ENCODE results near the gene RNF20.

Gene RNF20

DNA sequence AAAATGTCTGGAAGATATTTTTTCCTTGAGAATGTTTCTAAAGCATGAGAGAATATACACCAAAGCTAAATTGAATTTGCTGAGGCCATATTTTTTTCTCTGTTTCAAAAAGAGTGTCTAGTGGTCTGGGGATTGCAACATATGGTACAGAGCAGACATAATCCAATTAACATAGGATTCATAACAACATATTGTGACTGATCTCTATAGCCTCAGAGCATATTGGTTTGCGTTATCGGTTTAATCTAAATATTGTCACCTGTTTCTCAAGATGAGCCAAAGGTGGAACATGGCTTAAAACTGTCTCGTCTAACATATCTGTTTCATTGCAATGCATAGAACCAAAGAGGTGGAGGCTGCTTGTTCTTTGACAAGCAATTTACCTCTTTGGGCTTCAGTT, 57.2 kb downstream of the RNF20 start:
- no peak for DNase-seq

DNA sequence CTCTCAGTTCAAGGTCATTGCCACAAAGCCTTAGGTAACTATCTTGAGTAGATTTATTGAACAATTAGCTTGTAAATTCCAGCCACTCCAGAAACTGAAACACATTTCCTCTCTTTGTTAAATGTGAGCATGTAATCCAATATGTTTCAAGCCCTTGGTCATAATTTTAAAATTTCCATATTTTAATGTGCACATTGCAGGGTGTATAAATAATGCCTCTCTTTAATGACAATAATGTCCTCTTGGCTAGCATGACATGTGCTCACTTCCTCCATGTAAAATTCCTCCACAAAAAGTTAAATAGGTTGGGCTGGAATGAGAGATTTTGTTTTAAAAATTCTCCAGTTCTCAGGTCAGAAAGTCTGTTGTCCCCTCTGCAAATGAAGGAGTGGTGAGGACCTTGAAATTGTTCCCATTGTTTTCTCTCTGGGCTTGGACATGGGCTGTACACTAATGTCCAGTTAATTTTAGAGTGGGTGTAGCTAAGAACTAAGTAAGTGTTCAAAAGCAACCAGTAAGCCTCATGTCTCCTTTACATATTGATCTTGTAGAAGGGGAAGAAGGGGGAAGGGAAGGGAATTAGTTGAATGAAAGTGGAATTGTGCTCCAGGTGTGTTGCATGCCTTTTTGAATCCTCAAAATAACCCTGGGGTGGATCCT, 58.3 kb downstream of the RNF20 start:
- DNase-seq, result no peak

DNA sequence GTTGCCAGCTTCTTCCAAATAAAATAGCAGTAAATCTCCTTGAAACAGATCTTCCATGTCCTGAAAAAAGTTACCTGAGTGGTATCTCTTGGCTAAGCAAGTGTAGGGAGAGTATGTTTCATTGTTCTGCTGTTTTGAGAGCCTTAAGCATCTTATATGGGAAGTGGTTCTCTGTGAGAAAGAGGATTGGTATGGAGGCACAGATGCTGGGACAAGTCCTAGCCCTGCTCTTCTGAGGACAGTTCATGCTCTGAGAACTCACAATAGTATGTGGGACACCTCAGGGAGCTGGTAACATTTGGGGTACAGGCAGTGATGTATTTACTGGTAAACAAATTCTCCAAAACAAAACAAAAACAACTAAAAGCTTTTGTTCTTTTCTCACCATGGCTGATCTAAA, 59.1 kb downstream of the RNF20 start:
- no peak for DNase-seq

DNA sequence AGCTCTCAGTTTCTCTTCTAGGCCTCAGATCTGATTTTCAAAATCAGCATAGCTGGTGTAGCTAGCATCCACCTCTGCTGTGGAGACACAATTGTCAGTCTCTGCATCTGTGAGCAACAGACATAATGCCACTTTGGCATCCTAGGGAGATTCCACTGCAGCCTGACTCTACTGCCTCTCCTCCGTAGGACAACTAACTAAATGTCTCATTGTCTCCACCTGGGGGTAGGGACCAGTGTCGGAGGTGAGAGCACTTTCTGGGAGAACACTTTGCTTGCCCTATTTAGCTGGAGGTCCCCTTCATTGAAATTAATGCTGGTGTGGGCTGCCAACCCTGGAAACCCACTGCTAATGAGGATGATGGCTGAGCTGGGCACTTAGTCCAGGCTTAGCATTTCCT, 59.7 kb downstream of the RNF20 start:
- DNase-seq, result no peak

DNA sequence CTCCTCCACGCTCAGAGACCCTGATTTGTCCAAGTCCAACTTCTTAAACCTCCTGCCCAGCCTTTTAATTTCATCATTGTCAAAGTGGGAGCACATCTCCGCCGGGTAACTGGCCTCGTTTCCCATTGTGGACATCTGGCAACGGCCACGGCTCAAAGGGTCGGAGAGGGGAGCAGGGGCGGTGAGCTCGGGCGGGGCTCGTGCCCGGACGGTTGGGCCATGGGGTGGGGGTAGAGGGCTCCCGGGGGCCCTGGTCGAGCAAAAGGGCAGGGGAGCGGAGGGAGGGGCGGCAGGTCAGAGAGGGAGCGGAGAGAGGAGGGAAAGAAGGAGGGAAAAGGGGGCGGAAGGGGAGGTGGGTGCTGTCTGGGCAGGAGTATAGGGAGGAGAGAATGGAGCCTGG, 61.1 kb downstream of the RNF20 start, which contains the start of gene PPP3R2:
TSS of gene PPP3R2 (minus strand) at position 174 of the 400 bp plus-strand sequence. CDS start at position 126, 48 bp downstream.
- no peak for DNase-seq

DNA sequence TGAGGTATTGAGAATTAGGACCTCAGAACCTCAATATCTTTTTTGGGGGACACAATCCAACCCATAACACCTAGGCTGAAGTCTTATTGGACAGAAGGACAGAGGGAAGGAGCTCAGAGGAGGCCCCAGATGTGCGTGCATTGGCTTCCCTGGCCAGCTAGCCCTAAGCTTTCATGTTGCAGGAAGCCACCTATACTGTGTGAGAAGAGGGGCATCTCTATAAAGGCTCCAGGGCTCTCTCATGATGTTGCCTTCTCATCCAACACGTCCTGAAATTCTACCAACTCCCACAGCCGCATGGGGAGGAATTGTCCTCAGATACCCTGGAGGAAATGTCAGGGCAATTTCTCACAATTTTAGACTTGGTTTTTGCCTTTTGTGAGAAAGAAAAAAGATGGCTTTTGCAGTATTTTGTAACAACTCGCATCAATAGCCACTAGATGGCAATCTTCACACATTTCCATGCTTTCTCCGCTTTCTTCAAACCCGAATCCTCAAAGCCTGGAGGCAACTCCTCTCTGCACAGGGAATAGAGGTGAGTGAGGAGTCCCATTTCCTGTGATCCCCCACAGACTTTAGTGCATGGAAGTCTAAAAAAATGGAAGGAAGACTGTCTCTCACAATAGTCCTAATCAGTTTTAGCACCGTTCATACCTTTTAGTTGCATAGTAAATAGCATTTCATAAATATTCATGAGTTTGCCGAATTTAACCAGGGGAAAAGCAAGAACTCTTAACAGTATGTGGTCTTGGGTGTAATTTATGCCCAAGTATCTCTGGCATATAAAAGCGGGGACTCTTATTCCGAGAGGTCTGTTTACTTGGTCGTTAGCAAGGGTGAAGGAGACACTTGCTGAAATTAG, 68.5 kb downstream of the RNF20 start:
- DNase-seq, result no peak

DNA sequence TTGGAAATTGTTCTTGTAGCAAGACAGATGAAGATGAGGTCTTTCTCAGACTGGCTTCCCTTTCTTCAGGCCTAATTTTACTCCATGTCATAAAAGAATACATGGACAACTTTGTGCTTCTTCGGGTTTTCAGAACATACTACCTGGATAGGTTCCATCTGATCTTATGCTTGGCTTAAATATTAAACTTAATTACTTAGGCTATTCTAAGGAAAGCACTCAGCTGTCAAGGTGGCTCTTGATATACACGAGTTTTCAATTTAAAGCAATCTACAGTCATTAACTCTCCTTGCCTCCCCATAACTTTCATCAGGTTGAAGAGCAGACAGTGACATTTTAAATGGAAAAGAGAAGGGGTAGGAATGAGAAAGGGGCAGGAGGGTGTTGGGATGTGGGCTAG, 70.6 kb downstream of the RNF20 start:
- no peak for DNase-seq

DNA sequence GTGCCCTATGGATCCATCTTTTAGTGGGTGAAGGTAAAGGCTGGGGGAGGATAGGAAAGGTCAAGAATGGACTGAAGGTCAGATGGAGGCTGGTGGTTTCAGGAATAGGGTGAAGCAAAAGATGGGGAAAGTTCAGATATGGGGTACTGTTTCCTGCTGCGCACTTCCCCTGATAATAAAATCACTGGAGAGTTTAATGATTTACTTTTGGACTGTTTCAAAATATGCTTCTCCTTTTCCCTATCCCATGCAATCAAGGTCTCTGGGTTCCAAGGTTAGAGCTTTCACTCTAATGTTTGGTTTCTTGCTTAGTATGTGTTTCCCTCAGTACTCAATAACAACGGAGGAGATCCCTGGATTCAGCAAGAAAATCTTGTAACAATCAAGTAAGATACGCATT, 71.9 kb downstream of the RNF20 start:
- DNase-seq, result no peak
